ENCODE data around the gene SZRD1.
A peak's percentile ranks its signal among the peaks of the same experiment; 100 is the strongest.

The SZRD1 gene

GRCh38 chr1:16391411-16391810 lies 24.4 kb downstream of the SZRD1 start:
- in situ Hi-C loops (cut with HindIII; ENCODE audit: low pct_ligation_motif_present, low pct_unique_long_range_greater_than_20kb, low sequenced_read_pairs): no loop called here
- no peak for DNase-seq

- no peak for DNase-seq
- in situ Hi-C loops (cut with HindIII; ENCODE audit: low pct_ligation_motif_present, low pct_unique_long_range_greater_than_20kb, low sequenced_read_pairs): no loop called here
Measured at GRCh38 chr1:16392740-16393569, 25.9 kb downstream of the SZRD1 start.

- DNase-seq: no peak
- in situ Hi-C loops (cut with HindIII; ENCODE audit: low pct_ligation_motif_present, low pct_unique_long_range_greater_than_20kb, low sequenced_read_pairs): no loop called here
Measured at GRCh38 chr1:16393570-16394521, 26.8 kb downstream of the SZRD1 start.

- no peak for DNase-seq
- in situ Hi-C loops (cut with HindIII; ENCODE audit: low pct_ligation_motif_present, low pct_unique_long_range_greater_than_20kb, low sequenced_read_pairs): no loop called here
Measured at GRCh38 chr1:16394977-16395376, 27.9 kb downstream of the SZRD1 start.

- DNase-seq: peak; percentile 11
- in situ Hi-C loops (cut with HindIII; ENCODE audit: low pct_ligation_motif_present, low pct_unique_long_range_greater_than_20kb, low sequenced_read_pairs): no loop called here
Measured at GRCh38 chr1:16396591-16396990, 29.5 kb downstream of the SZRD1 start.

GRCh38 chr1:16397120-16397519 lies 30.1 kb downstream of the SZRD1 start:
- in situ Hi-C loops (cut with HindIII; ENCODE audit: low pct_ligation_motif_present, low pct_unique_long_range_greater_than_20kb, low sequenced_read_pairs): no loop called here
- DNase-seq: no peak

GRCh38 chr1:16398371-16398953 lies 31.4 kb downstream of the SZRD1 start:
- DNase-seq: no peak
- in situ Hi-C loops (cut with HindIII; ENCODE audit: low pct_ligation_motif_present, low pct_unique_long_range_greater_than_20kb, low sequenced_read_pairs): no loop called here

GRCh38 chr1:16402742-16403141 lies 35.7 kb downstream of the SZRD1 start:
- peak; percentile 29 for DNase-seq
- in situ Hi-C loops (cut with HindIII; ENCODE audit: low pct_ligation_motif_present, low pct_unique_long_range_greater_than_20kb, low sequenced_read_pairs): no loop called here

- in situ Hi-C loops (cut with HindIII; ENCODE audit: low pct_ligation_motif_present, low pct_unique_long_range_greater_than_20kb, low sequenced_read_pairs): no loop called here
- no peak for DNase-seq
Measured at GRCh38 chr1:16405441-16405840, 38.4 kb downstream of the SZRD1 start.

GRCh38 chr1:16406868-16407267 lies 39.8 kb downstream of the SZRD1 start:
- in situ Hi-C loops (cut with HindIII; ENCODE audit: low pct_ligation_motif_present, low pct_unique_long_range_greater_than_20kb, low sequenced_read_pairs): no loop called here
- no peak for DNase-seq

- in situ Hi-C loops (cut with HindIII; ENCODE audit: low pct_ligation_motif_present, low pct_unique_long_range_greater_than_20kb, low sequenced_read_pairs): no loop called here
- DNase-seq: no peak
Measured at GRCh38 chr1:16409536-16410152, 42.6 kb downstream of the SZRD1 start.

- in situ Hi-C loops (cut with HindIII; ENCODE audit: low pct_ligation_motif_present, low pct_unique_long_range_greater_than_20kb, low sequenced_read_pairs): no loop called here
- no peak for DNase-seq
Measured at GRCh38 chr1:16410803-16411202, 43.8 kb downstream of the SZRD1 start.

- in situ Hi-C loops (cut with HindIII; ENCODE audit: low pct_ligation_motif_present, low pct_unique_long_range_greater_than_20kb, low sequenced_read_pairs): no loop called here
- DNase-seq: no peak
Measured at GRCh38 chr1:16413191-16413590, 46.1 kb downstream of the SZRD1 start.

- DNase-seq: no peak
- in situ Hi-C loops (cut with HindIII; ENCODE audit: low pct_ligation_motif_present, low pct_unique_long_range_greater_than_20kb, low sequenced_read_pairs): no loop called here
Measured at GRCh38 chr1:16418823-16419425, 51.9 kb downstream of the SZRD1 start.

- no peak for DNase-seq
- in situ Hi-C loops (cut with HindIII; ENCODE audit: low pct_ligation_motif_present, low pct_unique_long_range_greater_than_20kb, low sequenced_read_pairs): no loop called here
Measured at GRCh38 chr1:16420424-16421118, 53.5 kb downstream of the SZRD1 start.

- in situ Hi-C loops (cut with HindIII; ENCODE audit: low pct_ligation_motif_present, low pct_unique_long_range_greater_than_20kb, low sequenced_read_pairs): no loop called here
- no peak for DNase-seq
Measured at GRCh38 chr1:16421201-16421600, 54.2 kb downstream of the SZRD1 start.

GRCh38 chr1:16422041-16422440 lies 55.0 kb downstream of the SZRD1 start:
- in situ Hi-C loops (cut with HindIII; ENCODE audit: low pct_ligation_motif_present, low pct_unique_long_range_greater_than_20kb, low sequenced_read_pairs): no loop called here
- DNase-seq: no peak
